WTC11 (cell line): ENCODE results near the gene TMEM234. TPM values are rescaled to one million over a fixed set of nuclear protein-coding genes. Genes with fewer than 3 reads are reported as not detected.

Experiments
- ATAC-seq: fragments of 200-7000 bp; cut with Tn5 transposase; 2 replicates; pipeline ENCODE4 v1.10.0; 2021; ENCODE audit warnings: mild to moderate bottlenecking, moderate library complexity
- CTCF ChIA-PET: fragments of 300-600 bp; sonication (Branson Sonifier 250); formaldehyde crosslinking; loops from one replicate; lab custom pipeline; 2021; ENCODE audit warnings: antibody characterized with exemption; lab: Charles Lee
- POLR2A ChIA-PET: fragments of 350-600 bp; sonication (Branson Sonifier 250); formaldehyde crosslinking; loops from one replicate; lab custom pipeline; 2021; ENCODE audit warnings: antibody characterized with exemption; lab: Charles Lee
- DNase-seq: peaks from one replicate; pipeline ENCODE4 v3.0.0; 2021; ENCODE audit warnings: low spot score
- H3K27ac Mint-ChIP-seq: 2 replicates; pipeline ENCODE4 v1.8.0; 2021; ENCODE audit warnings: mixed read lengths
- H3K27me3 Mint-ChIP-seq: 2 replicates; pipeline ENCODE4 v1.8.0; 2021; ENCODE audit warnings: low read depth, mild to moderate bottlenecking, moderate library complexity, mixed read lengths
- H3K36me3 Mint-ChIP-seq: 2 replicates; pipeline ENCODE4 v1.8.0; 2021; ENCODE audit warnings: mixed read lengths
- H3K4me1 Mint-ChIP-seq: 2 replicates; pipeline ENCODE4 v1.8.0; 2022; ENCODE audit warnings: mixed read lengths
- H3K4me3 Mint-ChIP-seq: 2 replicates; pipeline ENCODE4 v1.8.0; 2021; ENCODE audit warnings: mild to moderate bottlenecking, moderate library complexity, mixed read lengths
- H3K9me3 Mint-ChIP-seq: 2 replicates; pipeline ENCODE4 v1.8.0; 2021; ENCODE audit warnings: mixed read lengths
- ATF2 ChIP-seq: sonication (generic); formaldehyde crosslinking; IDR thresholded peaks from 2 replicates; pipeline ENCODE4 v1.8.1; 2022; ENCODE audit warnings: low read depth, missing genetic modification reagents, borderline replicate concordance
- CBFB ChIP-seq: sonication (generic); formaldehyde crosslinking; IDR thresholded peaks from 2 replicates; pipeline ENCODE4 v1.8.1; 2022; ENCODE audit warnings: mild to moderate bottlenecking, low read depth, missing genetic modification reagents
- CREB1 ChIP-seq: sonication (generic); formaldehyde crosslinking; IDR thresholded peaks from 2 replicates; pipeline ENCODE4 v1.8.0; 2023; ENCODE audit warnings: mild to moderate bottlenecking, missing genetic modification reagents
- FOXK1 ChIP-seq: sonication (generic); formaldehyde crosslinking; IDR thresholded peaks from 2 replicates; pipeline ENCODE4 v1.8.0; 2022; ENCODE audit warnings: mild to moderate bottlenecking, moderate library complexity, missing genetic modification reagents
- GTF2I ChIP-seq: fragments of 250-450 bp; sonication (Bioruptor Pico); conservative IDR thresholded peaks from 2 replicates; pipeline ENCODE4 v1.4.0; 2021; ENCODE audit warnings: mild to moderate bottlenecking
- JUN ChIP-seq: sonication (generic); formaldehyde crosslinking; IDR thresholded peaks from 2 replicates; pipeline ENCODE4 v1.8.0; 2023; ENCODE audit warnings: mild to moderate bottlenecking, missing genetic modification reagents
- NFATC4 ChIP-seq: fragments of 250-450 bp; sonication (Bioruptor Pico); IDR thresholded peaks from 2 replicates; pipeline ENCODE4 v1.9.0; 2021; ENCODE audit warnings: mild to moderate bottlenecking
- NR3C1 ChIP-seq: sonication (generic); formaldehyde crosslinking; conservative IDR thresholded peaks from 2 replicates; pipeline ENCODE4 v1.8.1; 2023; ENCODE audit warnings: low read depth, mild to moderate bottlenecking, missing genetic modification reagents
- OVOL2 ChIP-seq: fragments of 250-450 bp; sonication (Bioruptor Pico); IDR thresholded peaks from 2 replicates; pipeline ENCODE4 v1.9.0; 2021; ENCODE audit warnings: mild to moderate bottlenecking, borderline replicate concordance
- SMAD3 ChIP-seq: sonication (generic); formaldehyde crosslinking; IDR thresholded peaks from 2 replicates; pipeline ENCODE4 v1.8.0; 2022; ENCODE audit warnings: missing genetic modification reagents, mild to moderate bottlenecking, borderline replicate concordance
- ZNF281 ChIP-seq: sonication (generic); formaldehyde crosslinking; IDR thresholded peaks from 2 replicates; pipeline ENCODE4 v1.8.0; 2023; ENCODE audit warnings: mild to moderate bottlenecking, missing genetic modification reagents
- ZNF317 ChIP-seq: sonication (generic); formaldehyde crosslinking; IDR thresholded peaks from 2 replicates; pipeline ENCODE4 v1.8.1; 2023; ENCODE audit warnings: low read depth, mild to moderate bottlenecking, moderate library complexity, missing genetic modification reagents, borderline replicate concordance
- ZNF532 ChIP-seq: fragments of 250-450 bp; sonication (Bioruptor Pico); IDR thresholded peaks from 2 replicates; pipeline ENCODE4 v1.9.0; 2021; ENCODE audit warnings: mild to moderate bottlenecking, borderline replicate concordance
- total RNA-seq: library from RNA; stranded (reverse); gene quantifications from 3 replicates; pipeline ENCODE4 v1.2.3, GENCODE V29; 2021
- TF ChIP-seq, protein P1 (sequence below): fragments of 200-600 bp; IDR thresholded peaks from 2 replicates; pipeline ENCODE4 v1.8.0; 2022; ENCODE audit warnings: antibody characterized with exemption
- TF ChIP-seq, protein P2 (sequence below): sonication (generic); formaldehyde crosslinking; IDR thresholded peaks from 2 replicates; pipeline ENCODE4 v1.8.1; 2023; ENCODE audit warnings: mild to moderate bottlenecking, moderate library complexity, missing genetic modification reagents
- TF ChIP-seq, protein P3 (sequence below): sonication (generic); formaldehyde crosslinking; IDR thresholded peaks from 2 replicates; pipeline ENCODE4 v1.8.1; 2023; ENCODE audit warnings: mild to moderate bottlenecking, missing genetic modification reagents

The TMEM234 gene
- total RNA-seq, 1 experiment from 2014 or later, result 11.9 TPM

- Mint-ChIP-seq H3K9me3 (no peaks in the 10 kb centered on the region), H3K27me3 (no peaks in the 10 kb centered on the region), H3K36me3 (peaks cover 48% of the 10 kb centered on the region), H3K4me3 (no peak overlapping the region), H3K4me1 (peaks cover 5% of the 10 kb centered on the region), H3K27ac (peak overlapping the region; percentile 45; the same call in 1 of the 2 replicates)
- TF ChIP-seq CBFB (CRISPR knock-in tag) (no peak), NFATC4 (CRISPR knock-in tag) (no peak), ATF2 (no peak), ZNF281 (CRISPR knock-in tag) (no peak), CREB1 (CRISPR knock-in tag) (no peak), ZNF317 (CRISPR knock-in tag) (no peak), JUN (no peak), FOXK1 (no peak), GTF2I (CRISPR knock-in tag) (no peak)
- TF ChIP-seq, protein P1, sequence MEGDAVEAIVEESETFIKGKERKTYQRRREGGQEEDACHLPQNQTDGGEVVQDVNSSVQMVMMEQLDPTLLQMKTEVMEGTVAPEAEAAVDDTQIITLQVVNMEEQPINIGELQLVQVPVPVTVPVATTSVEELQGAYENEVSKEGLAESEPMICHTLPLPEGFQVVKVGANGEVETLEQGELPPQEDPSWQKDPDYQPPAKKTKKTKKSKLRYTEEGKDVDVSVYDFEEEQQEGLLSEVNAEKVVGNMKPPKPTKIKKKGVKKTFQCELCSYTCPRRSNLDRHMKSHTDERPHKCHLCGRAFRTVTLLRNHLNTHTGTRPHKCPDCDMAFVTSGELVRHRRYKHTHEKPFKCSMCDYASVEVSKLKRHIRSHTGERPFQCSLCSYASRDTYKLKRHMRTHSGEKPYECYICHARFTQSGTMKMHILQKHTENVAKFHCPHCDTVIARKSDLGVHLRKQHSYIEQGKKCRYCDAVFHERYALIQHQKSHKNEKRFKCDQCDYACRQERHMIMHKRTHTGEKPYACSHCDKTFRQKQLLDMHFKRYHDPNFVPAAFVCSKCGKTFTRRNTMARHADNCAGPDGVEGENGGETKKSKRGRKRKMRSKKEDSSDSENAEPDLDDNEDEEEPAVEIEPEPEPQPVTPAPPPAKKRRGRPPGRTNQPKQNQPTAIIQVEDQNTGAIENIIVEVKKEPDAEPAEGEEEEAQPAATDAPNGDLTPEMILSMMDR, result no peak
- TF ChIP-seq, protein P2, sequence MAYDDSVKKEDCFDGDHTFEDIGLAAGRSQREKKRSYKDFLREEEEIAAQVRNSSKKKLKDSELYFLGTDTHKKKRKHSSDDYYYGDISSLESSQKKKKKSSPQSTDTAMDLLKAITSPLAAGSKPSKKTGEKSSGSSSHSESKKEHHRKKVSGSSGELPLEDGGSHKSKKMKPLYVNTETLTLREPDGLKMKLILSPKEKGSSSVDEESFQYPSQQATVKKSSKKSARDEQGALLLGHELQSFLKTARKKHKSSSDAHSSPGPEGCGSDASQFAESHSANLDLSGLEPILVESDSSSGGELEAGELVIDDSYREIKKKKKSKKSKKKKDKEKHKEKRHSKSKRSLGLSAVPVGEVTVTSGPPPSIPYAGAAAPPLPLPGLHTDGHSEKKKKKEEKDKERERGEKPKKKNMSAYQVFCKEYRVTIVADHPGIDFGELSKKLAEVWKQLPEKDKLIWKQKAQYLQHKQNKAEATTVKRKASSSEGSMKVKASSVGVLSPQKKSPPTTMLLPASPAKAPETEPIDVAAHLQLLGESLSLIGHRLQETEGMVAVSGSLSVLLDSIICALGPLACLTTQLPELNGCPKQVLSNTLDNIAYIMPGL (CRISPR knock-in tag), result no peak
- TF ChIP-seq, protein P3, sequence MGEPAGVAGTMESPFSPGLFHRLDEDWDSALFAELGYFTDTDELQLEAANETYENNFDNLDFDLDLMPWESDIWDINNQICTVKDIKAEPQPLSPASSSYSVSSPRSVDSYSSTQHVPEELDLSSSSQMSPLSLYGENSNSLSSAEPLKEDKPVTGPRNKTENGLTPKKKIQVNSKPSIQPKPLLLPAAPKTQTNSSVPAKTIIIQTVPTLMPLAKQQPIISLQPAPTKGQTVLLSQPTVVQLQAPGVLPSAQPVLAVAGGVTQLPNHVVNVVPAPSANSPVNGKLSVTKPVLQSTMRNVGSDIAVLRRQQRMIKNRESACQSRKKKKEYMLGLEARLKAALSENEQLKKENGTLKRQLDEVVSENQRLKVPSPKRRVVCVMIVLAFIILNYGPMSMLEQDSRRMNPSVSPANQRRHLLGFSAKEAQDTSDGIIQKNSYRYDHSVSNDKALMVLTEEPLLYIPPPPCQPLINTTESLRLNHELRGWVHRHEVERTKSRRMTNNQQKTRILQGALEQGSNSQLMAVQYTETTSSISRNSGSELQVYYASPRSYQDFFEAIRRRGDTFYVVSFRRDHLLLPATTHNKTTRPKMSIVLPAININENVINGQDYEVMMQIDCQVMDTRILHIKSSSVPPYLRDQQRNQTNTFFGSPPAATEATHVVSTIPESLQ (CRISPR knock-in tag), result no peak
- ATAC-seq, result no peak
- ChIA-PET POLR2A (no interaction called here), CTCF (interaction anchor here (1.3 to 3.1 kb wide), 2 partner anchors 16 kb away, joined by 4 to 10 read pairs; no protein-coding TSS in a partner anchor)
- DNase-seq, result no peak
Measured at GRCh38 chr1:32231843-32232432, 9.8 kb upstream of the TMEM234 start.

- H3K4me1 Mint-ChIP-seq, result peaks cover 5% of the 10 kb centered on the region
- DNase-seq (no peak), ATAC-seq (no peak)
- TF ChIP-seq ZNF532 (CRISPR knock-in tag), result no peak
- no peak for TF ChIP-seq ZNF281 (CRISPR knock-in tag)
- no peak for TF ChIP-seq ZNF317 (CRISPR knock-in tag)
- no peak for TF ChIP-seq NR3C1 (CRISPR knock-in tag)
- no peak for TF ChIP-seq OVOL2
- no peak for TF ChIP-seq SMAD3
- H3K27me3 Mint-ChIP-seq, result no peaks in the 10 kb centered on the region
- no peak overlapping the region for H3K4me3 Mint-ChIP-seq
- H3K27ac Mint-ChIP-seq, result no peak overlapping the region
- H3K9me3 Mint-ChIP-seq, result no peaks in the 10 kb centered on the region
- H3K36me3 Mint-ChIP-seq, result peaks cover 62% of the 10 kb centered on the region
- ChIA-PET POLR2A (no interaction called here), CTCF (no interaction called here)
Measured at GRCh38 chr1:32228771-32229170, 6.6 kb upstream of the TMEM234 start.
